PC-3 (cell line): ENCODE data around the gene LYG2.

Source experiments
- CTCF ChIP-seq: fragments of 300-600 bp; sonication (generic); conservative IDR thresholded peaks from 2 replicates; pipeline ENCODE4 v1.5.1; 2017; ENCODE audit warnings: antibody characterized with exemption, low read depth, mild to moderate bottlenecking, low read length
- EZH2 ChIP-seq: fragments of 300-600 bp; sonication (generic); IDR thresholded peaks from one replicate; pipeline ENCODE4 v1.6.1; 2017; ENCODE audit warnings: antibody characterized with exemption, mild to moderate bottlenecking, low read length; ENCODE audit not compliant: unreplicated experiment
- EZH2phosphoT487 ChIP-seq: fragments of 300-600 bp; sonication (generic); IDR thresholded peaks from 2 replicates; pipeline ENCODE4 v1.6.1; 2018; ENCODE audit warnings: mild to moderate bottlenecking, antibody characterized with exemption, low read length, borderline replicate concordance

- TF ChIP-seq CTCF, result no peak
- no peak for TF ChIP-seq EZH2
- TF ChIP-seq EZH2phosphoT487, result no peak
Measured at GRCh38 chr2:99240431-99240830, 15.0 kb downstream of the LYG2 start.
